Left ventricle myocardium inferior (tissue), 1 donor: ENCODE data around the gene CD68. TPM values are rescaled to one million over a fixed set of nuclear protein-coding genes. Genes with fewer than 3 reads are reported as not detected.

ENCODE experiments used
- DNase-seq: peaks from one replicate; pipeline ENCODE4 v3.0.0-alpha.2; 2020
- H3K27ac ChIP-seq: fragments of 200-600 bp; replicated peaks from 2 replicates; pipeline ENCODE4 v1.8.0; 2021
- H3K27me3 ChIP-seq: fragments of 200-600 bp; 2 replicates; pipeline ENCODE4 v1.8.0; 2021; ENCODE audit warnings: low read depth
- H3K36me3 ChIP-seq: fragments of 200-600 bp; 2 replicates; pipeline ENCODE4 v1.8.0; 2021
- H3K4me1 ChIP-seq: fragments of 200-600 bp; 2 replicates; pipeline ENCODE4 v1.8.0; 2021
- H3K4me3 ChIP-seq: fragments of 200-600 bp; 2 replicates; pipeline ENCODE4 v1.8.0; 2021; ENCODE audit warnings: mild to moderate bottlenecking, moderate library complexity
- H3K9me3 ChIP-seq: fragments of 200-600 bp; replicated peaks from 2 replicates; pipeline ENCODE4 v1.8.0; 2021
- intact Hi-C: fragments of 100-400 bp; cut with micrococcal nuclease; formaldehyde crosslinking; loops from one replicate; pipeline ENCODE4 v1.11.0; 2022
- total RNA-seq: library from RNA; stranded (reverse); fragmentation: NEBNext Ultra II Directional; extraction: Animal tissue kit (Norgen Biotek cat#: 25700); gene quantifications from one replicate; pipeline ENCODE4 v1.2.1, GENCODE V29; 2021
- TF ChIP-seq, protein P1 (sequence below): fragments of 200-600 bp; IDR thresholded peaks from 2 replicates; pipeline ENCODE4 v1.8.0; 2021; ENCODE audit warnings: antibody characterized with exemption, mild to moderate bottlenecking, borderline replicate concordance
- donor health status: DM: no; HTN: yes; CAD: no; lungs with severe emphysema.

CD68 gene
- total RNA-seq, 1 donor from 2014 or later = 25.5 TPM

DNA sequence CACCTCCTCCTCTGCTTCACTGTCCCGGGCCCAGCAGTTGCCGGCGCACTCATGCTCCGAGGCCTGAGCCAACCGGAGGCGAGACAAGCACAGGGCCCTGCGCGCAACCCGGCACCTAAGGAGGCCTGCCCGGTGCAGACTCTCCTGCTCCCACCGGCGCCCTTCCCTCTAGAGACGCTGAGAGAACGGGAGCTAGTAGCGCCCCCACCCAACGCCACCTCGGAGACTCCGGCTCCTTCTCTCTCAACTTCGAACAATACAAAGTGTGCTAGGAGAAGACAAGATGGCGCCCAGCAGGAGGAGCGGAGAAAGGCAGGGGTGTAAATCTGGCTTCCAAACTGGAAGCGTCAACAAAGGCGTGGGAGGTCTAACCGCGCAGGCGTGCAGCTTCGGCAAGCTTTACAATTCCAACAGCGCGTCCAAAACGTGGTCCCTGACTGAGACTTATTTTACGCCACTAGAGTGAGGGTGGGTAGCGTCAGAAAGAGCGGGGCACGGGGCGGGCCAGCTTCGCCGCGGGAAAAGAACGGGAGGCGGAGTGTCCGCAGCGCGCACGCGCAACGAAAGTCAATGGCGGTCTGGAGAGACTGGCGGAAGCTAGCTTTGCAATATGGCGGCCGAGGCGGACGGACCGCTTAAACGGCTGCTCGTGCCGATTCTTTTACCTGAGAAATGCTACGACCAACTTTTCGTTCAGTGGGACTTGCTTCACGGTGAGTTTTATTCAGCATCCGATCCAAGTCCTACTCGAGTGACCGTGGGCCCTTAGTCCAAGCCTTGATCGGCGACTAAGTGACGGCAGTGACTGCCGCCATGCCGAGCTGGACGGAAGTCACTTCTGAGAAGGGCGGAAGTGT is 4.0 kb downstream of the CD68 start, which contains the start of gene MPDU1:
MPDU1 (plus strand) TSS at position 600 of the 857 bp plus-strand sequence; CDS start at position 611, 11 bp downstream.
- Histone ChIP-seq H3K4me3 (peak within 1 kb of the TSS; percentile 76), H3K36me3 (peaks cover 19% of the 10 kb centered on the region), H3K27me3 (no peaks in the 10 kb centered on the region), H3K4me1 (peaks cover 80% of the 10 kb centered on the region), H3K9me3 (no peaks in the 10 kb centered on the region), H3K27ac (peak within 1 kb of the TSS; percentile 96)
- TF ChIP-seq, protein P1, sequence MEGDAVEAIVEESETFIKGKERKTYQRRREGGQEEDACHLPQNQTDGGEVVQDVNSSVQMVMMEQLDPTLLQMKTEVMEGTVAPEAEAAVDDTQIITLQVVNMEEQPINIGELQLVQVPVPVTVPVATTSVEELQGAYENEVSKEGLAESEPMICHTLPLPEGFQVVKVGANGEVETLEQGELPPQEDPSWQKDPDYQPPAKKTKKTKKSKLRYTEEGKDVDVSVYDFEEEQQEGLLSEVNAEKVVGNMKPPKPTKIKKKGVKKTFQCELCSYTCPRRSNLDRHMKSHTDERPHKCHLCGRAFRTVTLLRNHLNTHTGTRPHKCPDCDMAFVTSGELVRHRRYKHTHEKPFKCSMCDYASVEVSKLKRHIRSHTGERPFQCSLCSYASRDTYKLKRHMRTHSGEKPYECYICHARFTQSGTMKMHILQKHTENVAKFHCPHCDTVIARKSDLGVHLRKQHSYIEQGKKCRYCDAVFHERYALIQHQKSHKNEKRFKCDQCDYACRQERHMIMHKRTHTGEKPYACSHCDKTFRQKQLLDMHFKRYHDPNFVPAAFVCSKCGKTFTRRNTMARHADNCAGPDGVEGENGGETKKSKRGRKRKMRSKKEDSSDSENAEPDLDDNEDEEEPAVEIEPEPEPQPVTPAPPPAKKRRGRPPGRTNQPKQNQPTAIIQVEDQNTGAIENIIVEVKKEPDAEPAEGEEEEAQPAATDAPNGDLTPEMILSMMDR = no peak
- peak; percentile 96 for DNase-seq
- intact Hi-C loops = no loop called here

DNA sequence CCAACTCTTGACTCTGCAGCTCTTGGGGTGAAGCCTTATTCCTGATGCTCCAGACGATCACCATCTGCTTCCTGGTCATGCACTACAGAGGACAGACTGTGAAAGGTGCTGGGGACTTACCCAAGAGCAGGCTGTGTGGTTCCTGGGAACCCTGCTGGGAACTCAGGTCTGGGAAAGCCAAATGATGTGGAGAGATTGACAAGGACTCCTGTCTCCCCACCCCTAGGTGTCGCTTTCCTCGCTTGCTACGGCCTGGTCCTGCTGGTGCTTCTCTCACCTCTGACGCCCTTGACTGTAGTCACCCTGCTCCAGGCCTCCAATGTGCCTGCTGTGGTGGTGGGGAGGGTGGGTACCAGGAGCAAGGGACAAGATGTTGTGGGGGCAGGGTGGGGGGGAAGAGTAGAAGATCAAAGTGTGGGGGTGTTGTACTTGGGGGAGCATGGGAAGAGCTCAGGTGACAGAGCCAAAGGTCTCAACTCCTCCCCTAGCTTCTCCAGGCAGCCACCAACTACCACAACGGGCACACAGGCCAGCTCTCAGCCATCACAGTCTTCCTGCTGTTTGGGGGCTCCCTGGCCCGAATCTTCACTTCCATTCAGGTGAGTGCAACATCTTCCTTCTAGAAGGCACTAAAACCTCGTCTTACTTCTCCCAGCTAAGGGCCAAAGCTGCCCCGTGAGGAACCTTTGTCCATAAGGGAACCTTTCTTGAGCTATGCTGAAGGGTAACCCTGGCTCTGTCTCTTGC is 7.4 kb downstream of the CD68 start:
- Histone ChIP-seq H3K9me3 (no peaks in the 10 kb centered on the region), H3K4me3 (peak overlapping the region; percentile 36), H3K27ac (peak overlapping the region; percentile 83), H3K27me3 (no peaks in the 10 kb centered on the region), H3K4me1 (peaks cover 68% of the 10 kb centered on the region), H3K36me3 (peaks cover 23% of the 10 kb centered on the region)
- intact Hi-C loops = no loop called here
- TF ChIP-seq, protein P1 = peak; percentile 50
- DNase-seq = no peak

DNA sequence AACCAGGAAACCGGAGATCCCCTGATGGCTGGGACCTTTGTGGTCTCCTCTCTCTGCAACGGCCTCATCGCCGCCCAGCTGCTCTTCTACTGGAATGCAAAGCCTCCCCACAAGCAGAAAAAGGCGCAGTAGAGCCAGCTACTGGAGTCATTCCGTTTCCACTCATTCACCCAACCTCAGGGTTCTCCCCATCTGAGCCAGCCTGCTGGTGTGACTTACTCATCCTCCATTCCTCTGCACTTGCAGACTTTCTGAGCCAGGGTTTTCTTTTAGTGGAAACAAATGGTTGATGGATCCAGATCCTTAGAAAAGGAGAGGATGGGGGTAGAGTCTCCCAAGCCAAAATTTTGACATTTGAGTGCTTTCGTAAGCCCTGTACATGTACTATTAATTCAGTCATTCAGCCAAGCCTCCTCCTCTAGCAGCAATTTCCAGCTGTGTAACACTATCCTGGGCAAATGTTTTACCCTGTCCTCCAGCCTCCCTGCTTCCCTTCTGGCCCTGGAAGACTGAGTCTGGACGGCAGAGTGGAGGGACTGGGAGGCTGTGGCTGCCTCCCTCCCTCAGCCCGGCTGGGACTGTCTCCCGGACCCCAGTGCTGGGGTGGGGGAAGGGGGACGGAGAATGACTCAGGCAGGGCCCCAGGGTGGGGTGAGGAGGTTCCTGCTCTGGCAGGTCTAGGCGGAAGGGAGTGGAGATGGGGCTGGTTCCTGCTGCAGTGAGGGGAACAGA is 8.1 kb downstream of the CD68 start:
- intact Hi-C loops = no loop called here
- TF ChIP-seq, protein P1 = no peak
- Histone ChIP-seq H3K4me1 (peaks cover 61% of the 10 kb centered on the region), H3K27me3 (no peaks in the 10 kb centered on the region), H3K27ac (peak overlapping the region; percentile 83), H3K4me3 (peak overlapping the region; percentile 36), H3K9me3 (no peaks in the 10 kb centered on the region), H3K36me3 (peaks cover 31% of the 10 kb centered on the region)
- DNase-seq = no peak

DNA sequence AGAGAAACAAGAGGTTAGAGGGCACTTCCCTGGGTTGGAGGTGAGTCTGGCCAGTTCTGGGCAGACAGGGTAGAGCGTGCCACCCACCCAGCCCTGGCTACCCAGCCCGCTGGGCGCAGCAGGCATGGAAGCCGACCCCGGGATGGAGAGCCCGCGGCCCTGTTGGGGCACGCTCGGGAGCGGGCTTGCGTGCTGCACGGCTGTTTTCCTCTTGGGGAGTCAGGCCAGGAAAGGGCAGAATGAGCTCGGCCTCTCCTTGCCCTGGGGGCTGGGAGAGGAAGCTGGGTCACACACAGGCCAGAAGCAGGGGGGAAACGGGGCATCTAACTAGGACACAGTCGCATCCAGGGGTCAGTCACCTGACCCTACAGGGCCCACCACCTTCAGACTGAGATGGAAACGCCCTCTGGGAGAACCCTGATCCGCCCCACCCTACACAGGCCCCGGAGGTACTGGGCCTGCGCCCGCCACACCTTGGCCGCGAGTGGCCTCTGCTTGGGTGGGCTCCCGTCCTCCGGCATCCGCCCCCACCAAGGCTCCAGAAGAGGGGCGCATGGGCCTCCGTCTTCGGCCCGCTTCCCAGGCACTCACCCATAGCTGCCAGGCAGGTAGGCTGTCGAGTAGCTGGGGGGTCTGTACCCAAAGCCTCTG is 9.2 kb downstream of the CD68 start:
- H3K4me3 ChIP-seq = peak overlapping the region; percentile 63
- H3K27ac ChIP-seq = peak overlapping the region; percentile 83
- H3K36me3 ChIP-seq = peaks cover 42% of the 10 kb centered on the region
- TF ChIP-seq, protein P1 = no peak
- H3K27me3 ChIP-seq = no peaks in the 10 kb centered on the region
- intact Hi-C loops = no loop called here
- H3K4me1 ChIP-seq = peaks cover 52% of the 10 kb centered on the region
- DNase-seq = no peak
- H3K9me3 ChIP-seq = no peaks in the 10 kb centered on the region
